ENCODE results near the gene SIL1. TPM values are rescaled to one million over a fixed set of nuclear protein-coding genes. Genes with fewer than 3 reads are reported as not detected.

Gene SIL1
- polyA plus RNA-seq, 2 of the 4 experiments (the other 2 are of a cell fraction): 27.6 to 45.5 TPM

- Histone ChIP-seq H3K9me3 (no peaks in the 10 kb centered on the region), H3K4me1 (no peaks in the 10 kb centered on the region), H3K4me3 (no peak overlapping the region), H3K27ac (no peak overlapping the region), H3K4me2 (no peak overlapping the region)
- no peak for TF ChIP-seq NFE2L2 (conservative IDR thresholded peaks at IDR 0.05; ENCODE audit: low read length)
- TF ChIP-seq MAX (IDR thresholded peaks at IDR 0.05): no peak
- no peak for TF ChIP-seq CBX2 (IDR thresholded peaks at IDR 0.05; ENCODE audit: borderline replicate concordance, low read depth)
- no peak for TF ChIP-seq MYC (IDR thresholded peaks at IDR 0.05; ENCODE audit: borderline replicate concordance, low read length)
- TF ChIP-seq RAD21 (conservative IDR thresholded peaks at IDR 0.05 in 1 of 2, IDR thresholded peaks at IDR 0.05 in 1 of 2): peak in 1 of 2 experiments; percentile 29; a peak in 1 of 5 replicates
- TF ChIP-seq KDM5A (IDR thresholded peaks at IDR 0.05): no peak
- no peak for TF ChIP-seq TFCP2L1 (CRISPR knock-in tag; IDR thresholded peaks at IDR 0.05)
- peak in 1 of 2 experiments; percentile 44 for DNase-seq (ENCODE audit: low read depth in 1 of 2, low spot score in 1 of 2)
- WGBS (ENCODE audit: missing lambda C conversion rate): 95% methylated on average over 19 of the region's 20 CpGs
- peak in 1 of 2 experiments; percentile 34; a peak in 2 of 6 replicates for ATAC-seq
- no peak for FAIRE-seq
- POLR2A ChIA-PET: no interaction called here
- CTCF ChIA-PET: interaction anchor here (0.7 to 1.1 kb wide), 2 partner anchors 11 to 108 kb away, joined by 3 read pairs; no protein-coding TSS in a partner anchor
Observed at GRCh38 chr5:138932171-138932810, 265.9 kb downstream of the SIL1 start.

GRCh38 chr5:138930371-138931097 lies 267.6 kb downstream of the SIL1 start:
- H3K9me3 ChIP-seq: no peaks in the 10 kb centered on the region
- no peak overlapping the region for H3K4me3 ChIP-seq
- TF ChIP-seq CTCF (IDR thresholded peaks at IDR 0.05) (no peak), HDAC2 (IDR thresholded peaks at IDR 0.05) (no peak), CBX2 (IDR thresholded peaks at IDR 0.05; ENCODE audit: borderline replicate concordance, low read depth) (no peak), PHF8 (IDR thresholded peaks at IDR 0.05; ENCODE audit: borderline replicate concordance, low read depth) (no peak), JUNB (IDR thresholded peaks at IDR 0.05) (no peak), NPAS2 (CRISPR knock-in tag; IDR thresholded peaks at IDR 0.05; ENCODE audit: borderline replicate concordance) (no peak), HOXB13 (CRISPR knock-in tag; IDR thresholded peaks at IDR 0.05; ENCODE audit: low read depth) (no peak), RAD21 (conservative IDR thresholded peaks at IDR 0.05 in 1 of 2, IDR thresholded peaks at IDR 0.05 in 1 of 2) (no peak), FOXS1 (CRISPR knock-in tag; IDR thresholded peaks at IDR 0.05) (no peak), POLR2A (IDR thresholded peaks at IDR 0.05; ENCODE audit: low read length) (no peak), NFE2L2 (conservative IDR thresholded peaks at IDR 0.05; ENCODE audit: low read length) (no peak), KDM1A (IDR thresholded peaks at IDR 0.05; ENCODE audit: low read depth) (no peak), RNF2 (IDR thresholded peaks at IDR 0.05; ENCODE audit: borderline replicate concordance, low read depth) (no peak)
- ChIA-PET CTCF (no interaction called here), POLR2A (no interaction called here)
- FAIRE-seq: no peak
- no peak overlapping the region for H3K27ac ChIP-seq
- no peak overlapping the region for H3K4me2 ChIP-seq
- no peak for ATAC-seq
- H3K4me1 ChIP-seq: no peaks in the 10 kb centered on the region
- 87% methylated on average over 10 of the region's 10 CpGs for WGBS (ENCODE audit: missing lambda C conversion rate)
- no peak for DNase-seq (ENCODE audit: low read depth in 1 of 2, low spot score in 1 of 2)

GRCh38 chr5:138929571-138929955 lies 268.6 kb downstream of the SIL1 start:
- H3K9me3 ChIP-seq: no peaks in the 10 kb centered on the region
- H3K27ac ChIP-seq: no peak overlapping the region
- FAIRE-seq (no peak), DNase-seq (ENCODE audit: low read depth in 1 of 2, low spot score in 1 of 2) (no peak), ATAC-seq (no peak)
- POLR2A ChIA-PET: no interaction called here
- no peak overlapping the region for H3K4me3 ChIP-seq
- 89% methylated on average over 4 of the region's 4 CpGs for WGBS (ENCODE audit: missing lambda C conversion rate)
- no peak overlapping the region for H3K4me2 ChIP-seq
- CTCF ChIA-PET: no interaction called here
- TF ChIP-seq FOSL2 (IDR thresholded peaks at IDR 0.05) (no peak), FOSL2 (CRISPR knock-in tag; IDR thresholded peaks at IDR 0.05) (no peak), PHF8 (IDR thresholded peaks at IDR 0.05; ENCODE audit: borderline replicate concordance, low read depth) (no peak), HOXB13 (CRISPR knock-in tag; IDR thresholded peaks at IDR 0.05; ENCODE audit: low read depth) (no peak), GATA3 (IDR thresholded peaks at IDR 0.05; ENCODE audit: borderline replicate concordance) (no peak), NPAS2 (CRISPR knock-in tag; IDR thresholded peaks at IDR 0.05; ENCODE audit: borderline replicate concordance) (no peak), NR3C1 (IDR thresholded peaks at IDR 0.05) (no peak), KDM1A (IDR thresholded peaks at IDR 0.05; ENCODE audit: low read depth) (no peak), BHLHE40 (IDR thresholded peaks at IDR 0.05; ENCODE audit: low read depth, low read length) (no peak), PBX3 (IDR thresholded peaks at IDR 0.05) (no peak), NFE2L2 (conservative IDR thresholded peaks at IDR 0.05; ENCODE audit: low read length) (no peak), KDM5A (IDR thresholded peaks at IDR 0.05) (no peak), RARB (CRISPR knock-in tag; IDR thresholded peaks at IDR 0.05) (no peak), CTCF (IDR thresholded peaks at IDR 0.05) (no peak), MAFK (IDR thresholded peaks at IDR 0.05; ENCODE audit: partially characterized antibody) (no peak), CBX8 (IDR thresholded peaks at IDR 0.05) (no peak)
- H3K4me1 ChIP-seq: no peaks in the 10 kb centered on the region

Data from A549 (cell line).